ENCODE measurements around the gene TSGA10IP.

DNA sequence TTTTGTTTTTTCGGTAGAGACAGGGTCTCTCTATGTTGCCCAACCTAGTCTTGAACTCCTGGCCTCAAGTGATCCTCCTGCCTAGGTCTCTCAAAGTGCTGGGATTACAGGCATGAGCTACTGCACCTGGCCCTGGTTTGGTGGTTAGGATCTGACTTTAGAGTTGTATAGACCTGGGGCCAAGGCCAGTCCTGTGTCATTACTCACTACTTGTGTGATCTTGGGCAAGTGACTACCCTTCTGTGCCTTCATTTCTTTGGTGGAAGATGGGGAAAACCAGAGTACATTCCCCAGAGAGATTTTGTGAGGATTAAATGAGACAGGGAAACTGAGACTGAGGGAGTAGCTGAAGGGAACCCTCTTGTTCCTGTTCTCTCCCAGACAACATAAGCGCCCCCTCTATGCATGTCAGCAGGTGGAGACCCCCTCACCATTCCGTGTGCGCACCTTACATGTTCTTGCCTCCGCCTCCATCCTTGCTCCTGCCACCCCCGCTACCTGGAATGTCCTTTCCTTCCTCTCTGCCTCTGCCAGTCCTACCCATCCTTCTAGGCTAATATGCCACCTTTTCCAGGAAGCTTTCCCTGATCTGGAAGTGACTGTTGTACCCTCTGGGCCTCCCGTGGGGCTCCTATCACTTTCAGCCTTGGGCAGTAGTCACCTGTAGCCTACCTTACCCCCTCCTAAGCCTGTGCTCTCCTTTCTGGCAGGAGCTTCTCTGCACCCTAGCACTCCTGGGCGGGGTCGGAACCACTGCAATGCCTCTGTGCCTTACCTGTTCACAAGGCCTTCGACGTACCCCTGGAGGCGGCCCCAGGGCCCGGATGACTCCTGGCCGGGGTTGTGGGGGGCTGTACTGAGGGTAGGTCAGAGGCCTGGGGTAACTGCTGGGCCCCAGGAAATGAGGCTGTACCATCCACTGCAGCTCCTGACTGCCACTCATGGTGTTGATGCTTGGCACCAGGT, 49.0 kb upstream of the TSGA10IP start:
- TF ChIP-seq POLR2A (IDR thresholded peaks at IDR 0.05; ENCODE audit: low read depth, low read length) = no peak
- no peak for TF ChIP-seq TAF1 (IDR thresholded peaks at IDR 0.05; ENCODE audit: low read depth, low read length)
- no peak for TF ChIP-seq POLR2AphosphoS5 (IDR thresholded peaks at IDR 0.05; ENCODE audit: low read depth, low read length)
- TF ChIP-seq POU2F2 (IDR thresholded peaks at IDR 0.05; ENCODE audit: low read depth, low read length) = no peak
- TF ChIP-seq PAX5 (IDR thresholded peaks at IDR 0.05; ENCODE audit: insufficient read depth, low read length, severe bottlenecking) = no peak

All from GM12891 (cell line).